SK-N-SH treated with all-trans-retinoic acid at 6 μM for 48 hours (cell line): ENCODE results near the gene QKI.

Source experiments
- ARNTL ChIP-seq: fragments of 450-650 bp; formaldehyde crosslinking; IDR thresholded peaks from 2 replicates; pipeline ENCODE4 v1.5.0; 2020; ENCODE audit warnings: low read depth, mild to moderate bottlenecking, moderate library complexity, borderline replicate concordance
- CREB5 ChIP-seq: fragments of 250-450 bp; sonication (Bioruptor Pico); IDR thresholded peaks from 2 replicates; pipeline ENCODE4 v1.5.1; 2020; ENCODE audit warnings: low read depth, mild to moderate bottlenecking, moderate library complexity
- CSDC2 ChIP-seq: fragments of 250-450 bp; sonication (Bioruptor Pico); IDR thresholded peaks from 2 replicates; pipeline ENCODE4 v1.5.0; 2020; ENCODE audit warnings: mild to moderate bottlenecking, moderate library complexity
- CSRNP3 ChIP-seq: fragments of 250-450 bp; sonication (Bioruptor Pico); IDR thresholded peaks from 2 replicates; pipeline ENCODE4 v1.5.1; 2021; ENCODE audit warnings: mild to moderate bottlenecking, moderate library complexity
- GLIS3 ChIP-seq: fragments of 250-450 bp; sonication (Bioruptor Pico); IDR thresholded peaks from 2 replicates; pipeline ENCODE4 v1.5.0; 2020; ENCODE audit warnings: mild to moderate bottlenecking, moderate library complexity
- ISL1 ChIP-seq: fragments of 250-450 bp; sonication (Bioruptor Pico); IDR thresholded peaks from 2 replicates; pipeline ENCODE4 v2.1.2; 2022; ENCODE audit warnings: mild to moderate bottlenecking, moderate library complexity
- OSR1 ChIP-seq: fragments of 250-450 bp; sonication (Bioruptor Pico); IDR thresholded peaks from 2 replicates; pipeline ENCODE4 v1.8.0; 2022; ENCODE audit warnings: moderate library complexity, mild to moderate bottlenecking, inconsistent platforms
- PATZ1 ChIP-seq: fragments of 250-450 bp; sonication (Bioruptor Pico); IDR thresholded peaks from 2 replicates; pipeline ENCODE4 v1.8.0; 2020; ENCODE audit warnings: mild to moderate bottlenecking, moderate library complexity, borderline replicate concordance
- RARB ChIP-seq: fragments of 250-450 bp; sonication (Bioruptor Pico); IDR thresholded peaks from 2 replicates; pipeline ENCODE4 v1.8.0; 2021; ENCODE audit warnings: mild to moderate bottlenecking, moderate library complexity
- TCF4 ChIP-seq: fragments of 250-450 bp; sonication (Bioruptor Pico); IDR thresholded peaks from 2 replicates; pipeline ENCODE4 v1.8.0; 2021; ENCODE audit warnings: mild to moderate bottlenecking, moderate library complexity, borderline replicate concordance
- TOX ChIP-seq: fragments of 250-450 bp; sonication (Bioruptor Pico); IDR thresholded peaks from 2 replicates; pipeline ENCODE4 v1.8.0; 2021; ENCODE audit warnings: mild to moderate bottlenecking, moderate library complexity, borderline replicate concordance
- TSHZ2 ChIP-seq: fragments of 250-450 bp; sonication (Bioruptor Pico); IDR thresholded peaks from 2 replicates; pipeline ENCODE4 v1.5.0; 2020; ENCODE audit warnings: mild to moderate bottlenecking, moderate library complexity
- ZFP3 ChIP-seq: fragments of 250-450 bp; sonication (Bioruptor Pico); IDR thresholded peaks from 2 replicates; pipeline ENCODE4 v1.5.0; 2020; ENCODE audit warnings: mild to moderate bottlenecking, moderate library complexity
- ZNF565 ChIP-seq: fragments of 450-650 bp; formaldehyde crosslinking; conservative IDR thresholded peaks from 2 replicates; pipeline ENCODE4 v1.5.0; 2020; ENCODE audit warnings: low read depth, mild to moderate bottlenecking, moderate library complexity

GRCh38 chr6:163600781-163601180, 186.3 kb downstream of the QKI start:
- TF ChIP-seq ARNTL (CRISPR knock-in tag) (no peak), CREB5 (CRISPR knock-in tag) (no peak), CSDC2 (CRISPR knock-in tag) (no peak), GLIS3 (CRISPR knock-in tag) (no peak), PATZ1 (CRISPR knock-in tag) (no peak), TCF4 (CRISPR knock-in tag) (no peak), CSRNP3 (no peak), TSHZ2 (no peak), RARB (no peak), OSR1 (CRISPR knock-in tag) (no peak), ISL1 (CRISPR knock-in tag) (no peak), ZNF565 (no peak), TOX (CRISPR knock-in tag) (no peak), ZFP3 (CRISPR knock-in tag) (no peak)
